Right cardiac atrium (tissue), 5 donors: Measurements from ENCODE around the gene VPS41. TPM values are rescaled to one million over a fixed set of nuclear protein-coding genes. Genes with fewer than 3 reads are reported as not detected.

ENCODE experiments used
- ATAC-seq, 2 donors: fragments of 200-7000 bp; cut with Tn5 transposase; one replicate each; pipeline versions ENCODE4 v1.8.0 to v1.9.1; 2020; ENCODE audit warnings: moderate library complexity in 2 of 2, mild to moderate bottlenecking in 1 of 2
- DNase-seq, 3 donors: peaks; one replicate each; pipeline ENCODE4 v3.0.0-alpha.2; 2020
- H3K27ac ChIP-seq: one replicate; pipeline ENCODE4 v1.5.1; 2013; ENCODE audit warnings: mild to moderate bottlenecking, low read length, control low read depth, moderate library complexity
- H3K27me3 ChIP-seq: one replicate; pipeline ENCODE4 v1.6.1; 2013; ENCODE audit not compliant: control insufficient read depth, insufficient read depth
- H3K4me1 ChIP-seq: one replicate; pipeline ENCODE4 v1.6.1; 2013; ENCODE audit warnings: low read length; ENCODE audit not compliant: control insufficient read depth, insufficient read depth
- H3K4me3 ChIP-seq: one replicate; pipeline ENCODE4 v1.5.1; 2013; ENCODE audit warnings: low read length, control low read depth
- H3K9me3 ChIP-seq: one replicate; pipeline ENCODE4 v1.6.1; 2013; ENCODE audit warnings: low read length; ENCODE audit not compliant: control insufficient read depth
- whole genome bisulfite sequencing: extraction: QIAGEN DNeasy Blood & Tissue Kit; methylation state at CpG from one replicate; pipeline ENCODE4 v1.1.7; 2013; 5-methylcytosine and 5-hydroxymethylcytosine counted together
- intact Hi-C, 4 donors: fragments of 100-400 bp; cut with DNase I; formaldehyde crosslinking; loops; one replicate each; pipeline versions ENCODE4 v1.11.0 to v1.14.0; 2022 to 2023
- polyA plus RNA-seq: library from polyadenylated mRNA; stranded (reverse); fragments of 200-250 nt; gene quantifications from one replicate; pipeline ENCODE4 v1.2.3, GENCODE V29; 2013
- total RNA-seq, 4 donors: library from RNA; stranded (reverse); fragmentation: NEBNext Ultra II Directional; extraction: Animal tissue kit (Norgen Biotek cat#: 25700); gene quantifications; one replicate each; pipeline ENCODE4 v1.2.1, GENCODE V29; 2021
- donor health status: healthy with polysubstance abuse.
- donor health status: DM: no; HTN: yes; CAD: no.
- donor health status: DM: no; HTN: no; CAD: no.
- donor health status: DM: no; HTN: yes; CAD: no; lungs with severe emphysema.
- donor health status: DM: yes; HTN: yes; CAD: no.

Gene VPS41
- total and polyA plus RNA-seq, 5 donors, result 11.5 to 54.7 (median 45.5) TPM

- H3K4me1 ChIP-seq, result no peaks in the 10 kb centered on the region
- WGBS, result 68% methylated on average over 3 of the region's 3 CpGs
- no peak overlapping the region for H3K27ac ChIP-seq
- H3K4me3 ChIP-seq, result no peak overlapping the region
- no peaks in the 10 kb centered on the region for H3K9me3 ChIP-seq
- DNase-seq (no peak), ATAC-seq (no peak)
- no peaks in the 10 kb centered on the region for H3K27me3 ChIP-seq
- intact Hi-C loops, result no loop called here
These were observed 151.1 kb downstream of the VPS41 start for GRCh38 chr7:38757931-38758330.

GRCh38 chr7:38756521-38756920 lies 152.5 kb downstream of the VPS41 start:
- intact Hi-C loops, result no loop called here
- no peaks in the 10 kb centered on the region for H3K4me1 ChIP-seq
- H3K9me3 ChIP-seq, result no peaks in the 10 kb centered on the region
- no peaks in the 10 kb centered on the region for H3K27me3 ChIP-seq
- H3K27ac ChIP-seq, result no peak overlapping the region
- ATAC-seq (no peak), DNase-seq (no peak)
- no peak overlapping the region for H3K4me3 ChIP-seq
- 65% methylated on average over 5 of the region's 5 CpGs for WGBS

DNA sequence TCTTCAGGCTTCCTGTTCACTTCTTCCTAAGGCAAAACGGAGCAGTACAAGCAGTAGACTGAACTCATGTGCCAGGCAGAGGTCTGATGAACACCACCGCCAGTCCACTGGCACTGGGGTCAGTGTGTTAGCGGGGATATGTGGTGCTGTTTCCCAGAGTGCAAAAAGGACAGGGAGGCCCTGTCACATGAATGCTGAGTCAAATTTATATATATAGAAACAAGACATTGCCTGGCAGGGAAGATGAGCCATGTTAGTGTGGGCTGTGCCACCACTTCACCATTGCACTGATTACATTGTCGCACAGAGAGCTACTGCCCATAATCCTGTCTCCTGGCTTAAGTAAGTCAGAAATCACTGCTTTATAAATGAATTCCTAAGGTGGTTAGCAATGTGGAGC lies 155.6 kb downstream of the VPS41 start:
- no peaks in the 10 kb centered on the region for H3K27me3 ChIP-seq
- peak overlapping the region; percentile 93 for H3K27ac ChIP-seq
- DNase-seq (peak; percentile 17 to 37 (median 27)), ATAC-seq (peak; percentile 87 to 91)
- no peaks in the 10 kb centered on the region for H3K9me3 ChIP-seq
- 79% methylated on average over 4 of the region's 4 CpGs for WGBS
- H3K4me3 ChIP-seq, result no peak overlapping the region
- intact Hi-C loops, result no loop called here
- H3K4me1 ChIP-seq, result no peaks in the 10 kb centered on the region

DNA sequence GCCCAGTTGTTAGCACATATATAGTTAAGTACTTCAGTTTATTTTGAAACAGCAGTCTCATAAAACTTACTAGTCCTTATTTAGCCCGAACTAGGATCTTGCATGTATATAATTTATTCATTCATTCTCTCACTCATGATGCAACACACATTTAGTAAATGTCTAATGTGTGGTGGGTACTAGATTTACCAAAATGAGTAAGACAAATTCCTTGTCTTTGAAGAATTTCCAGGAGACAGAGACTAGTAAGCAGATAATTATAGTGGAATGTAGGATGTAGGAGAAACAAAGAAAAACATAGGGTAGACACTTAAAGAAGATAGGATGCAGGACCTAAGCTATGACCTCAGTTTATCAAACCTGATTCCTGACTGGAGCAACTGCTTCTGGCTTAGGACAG lies 157.6 kb downstream of the VPS41 start:
- H3K27ac ChIP-seq, result no peak overlapping the region
- no peaks in the 10 kb centered on the region for H3K4me1 ChIP-seq
- DNase-seq, result no peak
- no peaks in the 10 kb centered on the region for H3K27me3 ChIP-seq
- H3K4me3 ChIP-seq, result no peak overlapping the region
- ATAC-seq, result no peak
- no peaks in the 10 kb centered on the region for H3K9me3 ChIP-seq
- intact Hi-C loops, result no loop called here
- WGBS, result 90% methylated on average over 1 of the region's 1 CpG

GRCh38 chr7:38748056-38748610 lies 160.9 kb downstream of the VPS41 start:
- ATAC-seq (no peak), DNase-seq (peak in 1 of 3 donors; percentile 64)
- no peak overlapping the region for H3K27ac ChIP-seq
- H3K4me1 ChIP-seq, result no peaks in the 10 kb centered on the region
- intact Hi-C loops, result no loop called here
- H3K4me3 ChIP-seq, result no peak overlapping the region
- 84% methylated on average over 12 of the region's 12 CpGs for WGBS
- no peaks in the 10 kb centered on the region for H3K9me3 ChIP-seq
- no peaks in the 10 kb centered on the region for H3K27me3 ChIP-seq

DNA sequence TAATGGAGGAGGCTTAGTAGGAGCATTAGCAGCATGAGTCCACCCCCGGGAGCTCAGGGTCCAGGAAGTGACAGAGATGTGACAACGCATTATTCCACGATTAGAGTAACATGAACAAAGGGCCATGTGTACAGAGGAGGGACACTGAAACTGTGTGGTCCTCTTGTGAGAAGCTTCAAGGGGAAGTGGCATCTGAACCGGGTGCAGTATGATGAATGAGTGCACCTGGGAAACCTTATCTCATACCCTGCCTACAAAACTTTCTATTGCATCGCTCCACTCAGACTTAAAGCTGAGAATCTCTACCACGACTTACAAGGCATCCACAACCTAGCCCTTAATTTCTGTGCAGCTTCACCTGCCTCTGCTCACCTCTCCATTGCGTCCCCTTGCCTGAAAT lies 162.6 kb downstream of the VPS41 start:
- Histone ChIP-seq H3K27me3 (no peaks in the 10 kb centered on the region), H3K4me1 (no peaks in the 10 kb centered on the region), H3K4me3 (no peak overlapping the region), H3K9me3 (no peaks in the 10 kb centered on the region), H3K27ac (no peak overlapping the region)
- intact Hi-C loops, result no loop called here
- DNase-seq (no peak), ATAC-seq (no peak)
- 89% methylated on average over 7 of the region's 7 CpGs for WGBS

DNA sequence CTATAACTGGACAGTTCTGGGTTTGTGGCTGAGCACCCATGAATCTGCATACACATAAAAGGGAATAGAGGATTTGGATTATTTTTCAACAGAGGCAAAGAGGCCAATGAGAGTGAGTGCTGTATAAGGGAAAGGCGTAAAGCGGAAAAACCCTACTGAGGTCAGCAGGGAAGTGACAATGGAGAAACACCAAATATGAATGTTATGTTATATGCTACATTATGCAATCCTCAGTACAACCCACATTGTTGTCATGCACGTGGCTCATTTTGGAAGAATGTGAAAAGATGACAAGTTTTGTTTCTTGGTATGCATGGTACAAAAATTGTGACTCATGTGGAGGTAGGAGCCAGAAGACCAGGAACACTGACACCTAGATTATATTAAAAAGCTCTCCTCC lies 164.2 kb downstream of the VPS41 start:
- no peak for DNase-seq
- Histone ChIP-seq H3K9me3 (no peaks in the 10 kb centered on the region), H3K4me3 (no peak overlapping the region), H3K4me1 (no peaks in the 10 kb centered on the region), H3K27ac (no peak overlapping the region), H3K27me3 (no peaks in the 10 kb centered on the region)
- intact Hi-C loops, result no loop called here
- 90% methylated on average over 3 of the region's 3 CpGs for WGBS
- no peak for ATAC-seq

GRCh38 chr7:38743899-38744298 lies 165.1 kb downstream of the VPS41 start:
- H3K9me3 ChIP-seq, result no peaks in the 10 kb centered on the region
- WGBS, result 45% methylated on average over 1 of the region's 1 CpG
- DNase-seq, result no peak
- H3K27me3 ChIP-seq, result no peaks in the 10 kb centered on the region
- no peak for ATAC-seq
- H3K4me1 ChIP-seq, result no peaks in the 10 kb centered on the region
- intact Hi-C loops, result no loop called here
- no peak overlapping the region for H3K27ac ChIP-seq
- H3K4me3 ChIP-seq, result no peak overlapping the region

DNA sequence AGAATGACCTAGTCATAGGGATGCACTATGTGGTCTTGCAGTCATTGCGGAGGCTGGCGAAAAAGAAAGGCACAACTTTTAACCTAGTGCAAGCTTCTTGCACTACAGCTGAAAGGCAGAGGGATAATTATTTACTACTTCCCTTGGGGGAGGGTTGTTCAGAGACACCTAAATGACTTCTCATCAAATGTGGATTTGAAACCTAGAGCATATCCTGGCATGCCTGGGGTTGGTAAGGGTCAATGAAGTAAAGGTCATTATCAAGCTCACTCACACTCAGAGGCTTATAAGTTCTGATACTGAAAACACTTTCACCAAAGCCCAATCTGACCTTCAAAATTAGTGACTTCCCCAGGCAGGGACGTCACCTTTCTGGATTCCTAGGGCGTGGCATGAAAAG lies 168.9 kb downstream of the VPS41 start:
- intact Hi-C loops, result no loop called here
- Histone ChIP-seq H3K27me3 (no peaks in the 10 kb centered on the region), H3K4me3 (no peak overlapping the region), H3K4me1 (no peaks in the 10 kb centered on the region), H3K27ac (no peak overlapping the region), H3K9me3 (no peaks in the 10 kb centered on the region)
- ATAC-seq, result no peak
- DNase-seq, result no peak
- 94% methylated on average over 4 of the region's 4 CpGs for WGBS

GRCh38 chr7:38736138-38736537 lies 172.9 kb downstream of the VPS41 start:
- DNase-seq (no peak), ATAC-seq (no peak)
- Histone ChIP-seq H3K9me3 (no peaks in the 10 kb centered on the region), H3K27me3 (no peaks in the 10 kb centered on the region), H3K27ac (no peak overlapping the region), H3K4me1 (no peaks in the 10 kb centered on the region), H3K4me3 (no peak overlapping the region)
- 54% methylated on average over 4 of the region's 4 CpGs for whole genome bisulfite sequencing
- intact Hi-C loops, result no loop called here

- H3K27ac ChIP-seq, result no peak overlapping the region
- WGBS, result 96% methylated on average over 2 of the region's 2 CpGs
These were observed 177.8 kb downstream of the VPS41 start for GRCh38 chr7:38731215-38731614.

GRCh38 chr7:38728145-38728544 lies 180.8 kb downstream of the VPS41 start:
- H3K4me1 ChIP-seq, result no peaks in the 10 kb centered on the region
- H3K27me3 ChIP-seq, result no peaks in the 10 kb centered on the region
- no peak overlapping the region for H3K4me3 ChIP-seq
- intact Hi-C loops, result no loop called here
- DNase-seq, result no peak
- no peaks in the 10 kb centered on the region for H3K9me3 ChIP-seq
- no peak overlapping the region for H3K27ac ChIP-seq
- 91% methylated on average over 3 of the region's 3 CpGs for WGBS
- no peak for ATAC-seq

More at GRCh38 chr7:38731215-38731614, 177.8 kb downstream of the VPS41 start:
- H3K9me3 ChIP-seq, result no peaks in the 10 kb centered on the region
- H3K4me3 ChIP-seq, result no peak overlapping the region
- no peaks in the 10 kb centered on the region for H3K4me1 ChIP-seq
- no peaks in the 10 kb centered on the region for H3K27me3 ChIP-seq
- intact Hi-C loops, result no loop called here
- DNase-seq, result no peak
- ATAC-seq, result no peak
